SW480 (cell line): Measurements from ENCODE around the gene KCNQ2.

Source experiments
- DNase-seq: peaks from one replicate; pipeline ENCODE4 v3.0.0-alpha.2; 2016; ENCODE audit warnings: low spot score

Gene KCNQ2

GRCh38 chr20:63434599-63435378 lies 37.7 kb downstream of the KCNQ2 start:
- peak; percentile 84 for DNase-seq

DNA sequence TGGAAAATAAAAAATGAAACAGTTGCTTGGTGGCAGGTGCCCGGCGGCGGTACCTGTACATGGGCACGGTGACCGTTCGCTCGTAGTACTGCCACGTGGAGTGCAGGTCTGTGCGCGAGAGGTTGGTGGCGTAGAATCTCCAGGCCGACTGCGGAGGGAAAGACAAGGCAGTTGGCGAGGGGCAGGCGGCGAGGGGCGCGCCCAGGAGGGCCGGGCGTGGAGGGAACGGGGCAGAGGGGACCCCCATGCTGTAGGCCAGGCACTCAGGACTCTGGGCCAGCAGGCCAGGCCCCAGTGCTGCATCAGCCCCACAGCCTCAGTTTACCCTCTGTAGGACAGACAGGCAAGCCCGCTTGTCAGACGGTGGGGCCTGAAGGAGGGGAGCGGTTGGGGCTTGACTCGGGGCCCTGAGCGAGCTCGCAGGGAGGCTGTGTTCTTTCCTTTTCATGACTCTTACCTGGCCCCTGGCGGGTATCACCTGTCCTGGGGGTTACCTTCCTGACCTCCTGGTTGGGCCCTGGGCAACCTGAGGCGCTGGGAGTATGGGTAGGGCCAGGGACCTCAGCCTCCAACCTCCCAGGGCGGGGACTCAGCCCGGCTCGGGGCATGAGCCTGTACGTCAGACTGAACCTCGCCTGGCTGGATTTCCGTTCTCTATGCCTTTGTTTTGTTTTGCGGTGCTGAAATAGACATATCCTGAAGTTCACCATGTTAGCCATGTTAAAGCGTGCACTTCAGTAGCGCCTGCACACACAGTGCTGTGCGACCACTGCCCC lies 38.5 kb downstream of the KCNQ2 start:
- DNase-seq = no peak

- DNase-seq = no peak
Observed at GRCh38 chr20:63433351-63433750, 39.1 kb downstream of the KCNQ2 start.

- no peak for DNase-seq
Observed at GRCh38 chr20:63432577-63433325, 39.7 kb downstream of the KCNQ2 start.

DNA sequence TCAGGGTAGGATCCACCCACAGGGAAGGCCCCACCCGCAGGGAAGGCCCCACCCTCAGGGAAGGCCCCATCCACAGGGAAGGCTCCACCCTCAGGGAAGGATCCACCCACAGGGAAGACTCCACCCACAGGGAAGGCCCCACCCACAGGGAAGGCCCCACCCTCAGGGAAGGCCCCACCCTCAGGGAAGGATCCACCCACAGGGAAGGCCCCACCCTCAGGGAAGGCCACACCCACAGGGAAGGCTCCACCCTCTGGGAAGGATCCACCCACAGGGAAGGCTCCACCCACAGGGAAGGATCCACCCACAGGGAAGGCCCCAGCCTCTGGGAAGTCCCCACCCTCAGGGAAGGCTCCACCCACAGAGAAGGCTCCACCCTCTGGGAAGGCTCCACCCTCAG lies 40.5 kb downstream of the KCNQ2 start:
- no peak for DNase-seq

DNA sequence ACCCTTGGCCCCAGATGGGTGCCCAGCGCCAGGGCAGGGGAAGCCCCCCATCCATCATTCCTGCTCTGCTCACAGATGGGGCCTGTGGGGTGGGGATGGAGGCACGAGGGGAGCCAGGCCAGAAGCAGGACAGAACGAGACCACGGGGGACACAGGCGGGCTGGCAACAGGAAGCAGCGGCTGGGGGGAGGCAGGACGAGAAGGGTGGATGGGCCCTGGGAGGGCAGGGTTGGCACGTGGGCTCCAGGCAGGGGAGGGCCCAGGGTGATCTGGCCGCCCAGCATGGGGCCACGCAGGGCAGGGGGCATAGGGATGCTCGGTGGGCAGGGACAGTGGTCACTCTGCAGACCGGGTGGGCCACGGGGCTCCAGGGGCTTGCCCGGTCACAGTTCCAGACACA lies 41.6 kb downstream of the KCNQ2 start:
- no peak for DNase-seq

DNA sequence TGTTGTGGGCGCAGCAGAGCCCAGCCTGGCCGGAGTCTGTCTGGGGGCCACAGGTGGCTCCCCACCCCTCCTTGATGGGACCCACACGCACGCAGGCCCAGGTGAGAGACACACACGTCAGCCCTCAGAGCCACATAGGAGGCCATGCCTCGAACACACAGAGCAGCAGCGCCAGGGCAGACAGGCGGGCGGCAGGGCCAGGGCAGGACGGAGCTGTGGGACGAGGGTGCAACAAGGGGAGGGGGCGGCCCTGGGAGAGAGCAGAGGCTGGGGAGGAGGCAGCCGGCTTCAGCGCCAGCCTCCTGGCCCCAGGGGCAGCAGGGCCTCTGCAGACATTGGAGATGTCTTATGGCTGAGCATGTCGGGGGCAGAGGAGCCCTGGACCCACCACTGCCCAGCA lies 42.5 kb downstream of the KCNQ2 start:
- DNase-seq = no peak

GRCh38 chr20:63428906-63429575 lies 43.4 kb downstream of the KCNQ2 start:
- DNase-seq = no peak

DNA sequence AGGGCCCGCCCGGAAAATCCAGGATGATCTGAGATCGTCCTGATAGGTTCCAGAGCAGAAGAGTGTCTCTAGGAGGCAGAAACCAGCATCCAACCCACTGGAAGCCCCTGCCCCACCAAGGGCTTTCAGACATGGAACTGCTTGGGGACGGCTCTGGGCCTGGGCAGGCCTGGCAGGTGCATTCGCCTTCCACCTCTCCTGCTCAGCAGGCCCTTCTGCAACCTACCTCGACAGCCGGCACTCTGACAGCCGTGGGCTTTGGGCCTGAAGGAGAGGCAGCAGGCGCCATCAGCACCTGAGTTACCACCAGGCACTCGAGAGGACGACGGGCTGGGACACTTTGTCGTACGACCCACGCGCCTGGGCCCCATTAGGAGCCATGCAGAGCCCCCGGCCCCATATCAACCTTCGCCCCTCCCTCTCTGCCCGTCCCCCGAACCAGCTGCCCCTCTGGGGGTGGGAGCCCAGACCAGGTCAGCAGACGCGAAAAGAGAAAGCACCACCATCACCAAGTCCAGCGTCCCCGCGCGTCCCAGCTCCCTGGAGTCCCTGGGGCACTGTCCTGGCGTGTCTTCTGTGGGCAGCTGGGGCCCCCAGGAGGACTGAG lies 44.6 kb downstream of the KCNQ2 start:
- DNase-seq = no peak

DNA sequence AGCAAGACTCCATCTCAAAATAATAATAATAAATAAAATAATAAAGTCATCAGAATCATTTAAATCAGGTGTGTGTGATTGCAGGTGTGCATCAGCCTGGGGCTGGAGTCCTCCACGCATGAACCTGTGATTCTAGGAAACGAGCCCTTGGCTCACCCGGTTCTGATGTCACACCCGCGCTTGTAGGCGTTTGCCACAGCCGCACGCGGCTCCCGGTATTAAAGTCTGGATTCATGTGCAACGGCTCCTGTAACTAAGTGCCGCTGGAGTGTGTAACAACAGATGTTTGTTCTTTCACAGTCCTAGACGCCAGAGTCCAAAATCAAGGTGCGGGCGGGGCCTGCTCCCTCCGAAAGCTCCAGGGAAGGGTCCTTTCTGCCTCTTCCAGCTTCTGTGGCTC lies 45.2 kb downstream of the KCNQ2 start:
- DNase-seq = no peak

GRCh38 chr20:63425846-63426485 lies 46.5 kb downstream of the KCNQ2 start:
- DNase-seq = no peak

DNA sequence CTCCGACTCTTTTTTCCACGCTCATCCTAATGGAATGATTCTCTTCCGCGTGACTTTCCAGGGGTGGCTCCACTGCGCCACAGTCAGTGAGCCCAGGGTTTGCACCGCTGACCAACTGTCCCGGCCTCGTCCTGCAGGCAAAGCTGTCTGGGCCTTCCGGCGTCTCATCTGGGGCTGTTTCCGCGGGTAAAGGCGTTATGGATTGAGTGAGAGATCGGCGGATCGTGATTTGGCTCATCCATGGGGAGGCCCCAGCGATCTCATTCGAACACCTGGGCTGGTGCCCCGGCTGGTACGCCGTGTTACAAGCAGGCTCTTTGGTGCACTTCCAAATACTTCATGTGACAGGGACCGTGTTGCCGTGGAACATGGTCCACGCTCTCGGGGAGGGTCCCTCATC lies 47.8 kb downstream of the KCNQ2 start:
- DNase-seq = no peak

DNA sequence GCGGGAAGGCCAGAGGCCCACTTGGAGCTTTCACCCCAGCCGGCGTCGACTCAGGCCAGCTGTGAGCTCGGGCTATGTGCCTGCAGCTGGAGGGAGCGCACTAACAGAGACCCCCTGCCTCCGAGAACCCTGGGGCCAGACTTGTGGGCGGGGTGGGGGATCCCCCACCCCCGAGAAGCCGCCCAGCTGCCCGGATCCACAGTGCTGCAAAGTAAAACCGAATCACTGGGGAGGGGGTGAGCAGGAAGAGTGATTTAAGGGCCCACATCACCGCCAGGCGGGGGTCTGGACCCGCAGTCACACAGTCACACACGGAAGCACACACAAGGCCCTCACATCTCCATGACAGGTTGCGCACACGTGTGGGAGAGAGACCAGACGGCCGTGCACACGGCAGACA lies 48.7 kb downstream of the KCNQ2 start:
- no peak for DNase-seq

GRCh38 chr20:63422653-63423052 lies 49.8 kb downstream of the KCNQ2 start:
- no peak for DNase-seq

DNA sequence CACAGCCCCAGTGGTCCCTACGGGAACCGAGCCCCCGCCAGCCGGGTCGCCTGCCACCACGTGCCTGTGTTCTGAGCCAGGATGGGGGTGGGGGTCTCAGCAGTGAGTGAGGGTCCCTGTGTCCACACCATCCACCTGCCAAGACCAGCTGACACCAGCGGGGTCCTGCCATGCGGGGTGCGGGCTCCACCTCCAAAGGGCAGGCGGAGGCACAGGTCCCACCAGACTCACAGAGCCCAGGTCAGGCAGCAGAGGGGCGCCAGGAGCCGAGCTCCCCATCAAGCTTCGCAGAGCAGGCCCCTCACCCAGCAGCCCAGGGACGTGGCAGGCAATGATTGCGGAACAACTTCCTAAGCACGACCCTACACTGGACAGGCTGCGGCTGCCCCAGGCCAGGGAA lies 50.5 kb downstream of the KCNQ2 start:
- no peak for DNase-seq

- no peak for DNase-seq
Observed at GRCh38 chr20:63421094-63421692, 51.3 kb downstream of the KCNQ2 start.

- no peak for DNase-seq
Observed at GRCh38 chr20:63420359-63421093, 51.9 kb downstream of the KCNQ2 start.

- no peak for DNase-seq
Observed at GRCh38 chr20:63419299-63419698, 53.2 kb downstream of the KCNQ2 start.

- DNase-seq = no peak
Observed at GRCh38 chr20:63418617-63419016, 53.8 kb downstream of the KCNQ2 start.

GRCh38 chr20:63417738-63418120 lies 54.7 kb downstream of the KCNQ2 start:
- no peak for DNase-seq
